ENCODE measurements around the gene ABCD1. TPM values are rescaled to one million over a fixed set of nuclear protein-coding genes. Genes with fewer than 3 reads are reported as not detected.

ABCD1 gene
- total and polyA plus RNA-seq, 8 donors, result 2.4 to 22.3 (median 5.0) TPM

- H3K27me3 ChIP-seq, result peaks cover 0 to 1% (median 0%) of the 10 kb centered on the region in 3 donors
- H3K9me3 ChIP-seq, result no peaks in the 10 kb centered on the region
- no peak overlapping the region for H3K4me3 ChIP-seq
- H3K36me3 ChIP-seq, result peaks cover 6 to 77% (median 63%) of the 10 kb centered on the region in 4 donors
- no peak for DNase-seq
- peaks cover 0 to 20% (median 8%) of the 10 kb centered on the region in 4 donors for H3K4me1 ChIP-seq
- H3K27ac ChIP-seq, result no peak overlapping the region
- no peak for TF ChIP-seq POLR2A (IDR thresholded peaks at IDR 0.05)
- TF ChIP-seq EP300 (IDR thresholded peaks at IDR 0.05), result no peak
- TF ChIP-seq POLR2AphosphoS5 (IDR thresholded peaks at IDR 0.05), result no peak
- TF ChIP-seq CTCF (IDR thresholded peaks at IDR 0.05), result no peak
- intact Hi-C loops (cut with DNase I; ENCODE audit: low total_unique reads), result no loop called here
- WGBS, 5 donors, result 60 to 90% (median 87%) methylated on average over 2 to 15 of the region's 15 CpGs
These were observed 62.0 kb downstream of the ABCD1 start for GRCh38 chrX:153786669-153787068.

GRCh38 chrX:153789654-153790053 is 65.0 kb downstream of the ABCD1 start:
- TF ChIP-seq POLR2AphosphoS5 (IDR thresholded peaks at IDR 0.05) (no peak), EP300 (IDR thresholded peaks at IDR 0.05) (no peak), CTCF (IDR thresholded peaks at IDR 0.05) (no peak)
- Histone ChIP-seq H3K9me3 (peaks cover 0 to 8% (median 3%) of the 10 kb centered on the region in 4 donors), H3K4me1 (peaks cover 7 to 29% (median 20%) of the 10 kb centered on the region in 4 donors), H3K4me3 (no peak overlapping the region), H3K36me3 (peaks cover 6 to 64% (median 58%) of the 10 kb centered on the region in 4 donors), H3K27ac (no peak overlapping the region), H3K27me3 (no peaks in the 10 kb centered on the region)
- intact Hi-C loops (cut with DNase I; ENCODE audit: low total_unique reads), result no loop called here
- 90 to 96% (median 94%) methylated on average over 8 to 12 of the region's 12 CpGs for WGBS, 5 donors
- DNase-seq, result no peak

DNA sequence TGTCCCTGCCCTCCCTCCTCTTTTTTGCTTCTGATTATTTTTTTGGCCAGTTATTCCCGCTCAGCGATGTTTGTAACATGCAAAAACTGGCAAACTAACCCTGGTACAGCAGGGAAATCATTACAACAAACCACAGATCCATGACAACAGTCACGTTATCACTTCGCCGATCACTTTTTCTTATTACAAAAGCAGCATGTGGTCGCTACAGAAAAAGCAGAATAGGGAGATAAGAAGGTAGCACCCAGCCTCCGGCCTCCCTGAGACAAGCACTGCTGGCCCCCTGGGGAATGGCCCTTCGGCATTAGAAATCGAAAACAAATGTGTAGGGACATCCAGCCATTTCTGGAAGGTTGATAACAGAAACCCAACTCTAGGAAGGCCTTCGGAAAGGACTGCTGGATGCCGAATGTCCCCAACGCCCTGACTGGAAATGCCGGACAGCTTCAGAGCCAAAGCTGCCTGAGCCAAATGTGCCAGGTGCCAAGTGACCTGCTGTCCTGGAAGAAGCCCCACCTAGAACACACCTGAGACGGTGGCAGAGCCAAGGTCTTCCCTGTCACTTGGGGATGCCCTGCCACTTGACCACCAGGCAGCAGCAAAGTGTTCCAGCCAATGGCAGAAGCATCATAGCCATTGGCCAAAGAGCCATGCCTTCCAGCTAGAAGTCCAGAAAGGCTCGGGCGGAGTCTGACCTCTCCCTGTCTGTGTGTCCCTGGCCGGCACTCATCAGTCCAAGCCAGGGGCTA is 66.6 kb downstream of the ABCD1 start:
- intact Hi-C loops (cut with DNase I; ENCODE audit: low total_unique reads), result no loop called here
- H3K4me3 ChIP-seq, result no peak overlapping the region
- TF ChIP-seq EP300 (IDR thresholded peaks at IDR 0.05) (no peak), POLR2A (IDR thresholded peaks at IDR 0.05) (no peak)
- no peak for DNase-seq
- peaks cover 18 to 42% (median 31%) of the 10 kb centered on the region in 4 donors for H3K4me1 ChIP-seq
- H3K36me3 ChIP-seq, result peaks cover 6 to 47% (median 43%) of the 10 kb centered on the region in 4 donors
- no peaks in the 10 kb centered on the region for H3K27me3 ChIP-seq
- H3K27ac ChIP-seq, result no peak overlapping the region
- H3K9me3 ChIP-seq, result peaks cover 0 to 24% (median 11%) of the 10 kb centered on the region in 4 donors
- WGBS, 5 donors, result 71 to 83% (median 79%) methylated on average over 13 to 17 of the region's 17 CpGs

- intact Hi-C loops (cut with DNase I; ENCODE audit: low total_unique reads), result no loop called here
- peak overlapping the region in 1 of 5 donors; percentile 92 for H3K27ac ChIP-seq
- H3K27me3 ChIP-seq, result no peaks in the 10 kb centered on the region
- peaks cover 9 to 47% (median 40%) of the 10 kb centered on the region in 4 donors for H3K36me3 ChIP-seq
- H3K9me3 ChIP-seq, result peaks cover 0 to 35% (median 16%) of the 10 kb centered on the region in 4 donors
- H3K4me3 ChIP-seq, result peak overlapping the region in 1 of 4 donors; percentile 75
- 77 to 90% (median 81%) methylated on average over 3 to 6 of the region's 6 CpGs for WGBS, 5 donors
- TF ChIP-seq EP300 (IDR thresholded peaks at IDR 0.05) (no peak), POLR2A (IDR thresholded peaks at IDR 0.05) (no peak), CTCF (IDR thresholded peaks at IDR 0.05) (no peak), POLR2AphosphoS5 (IDR thresholded peaks at IDR 0.05) (no peak)
- peaks cover 18 to 50% (median 36%) of the 10 kb centered on the region in 4 donors for H3K4me1 ChIP-seq
- no peak for DNase-seq
These were observed 67.7 kb downstream of the ABCD1 start for GRCh38 chrX:153792368-153792767.

DNA sequence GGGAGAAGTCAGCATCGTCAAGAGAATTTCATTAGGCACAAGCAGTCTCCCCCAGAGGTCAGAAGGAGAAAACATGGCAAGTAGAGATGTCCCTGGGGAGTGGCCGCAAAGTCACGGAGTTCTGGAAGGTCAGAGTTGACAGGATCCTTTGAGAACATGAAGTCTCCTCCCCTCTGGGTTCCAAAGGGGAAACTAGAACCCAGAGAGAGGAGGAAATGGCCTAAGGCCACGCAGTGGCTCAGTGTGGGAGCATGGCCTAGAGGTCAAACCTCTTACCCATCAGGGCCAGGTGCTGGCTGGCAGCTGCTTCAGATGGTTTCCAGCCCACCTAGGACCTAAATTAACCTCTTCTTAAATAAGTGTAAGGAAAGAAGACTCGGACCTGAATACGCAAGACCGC is 68.6 kb downstream of the ABCD1 start:
- Histone ChIP-seq H3K27me3 (no peaks in the 10 kb centered on the region), H3K27ac (peak overlapping the region; percentile 92 to 96 (median 94)), H3K9me3 (peaks cover 0 to 44% (median 19%) of the 10 kb centered on the region in 4 donors), H3K4me3 (peak overlapping the region; percentile 62 to 75 (median 72)), H3K4me1 (peaks cover 18 to 50% (median 36%) of the 10 kb centered on the region in 4 donors), H3K36me3 (peaks cover 10 to 47% (median 40%) of the 10 kb centered on the region in 4 donors)
- TF ChIP-seq POLR2AphosphoS5 (IDR thresholded peaks at IDR 0.05), result no peak
- TF ChIP-seq POLR2A (IDR thresholded peaks at IDR 0.05), result no peak
- TF ChIP-seq EP300 (IDR thresholded peaks at IDR 0.05), result no peak
- TF ChIP-seq CTCF (IDR thresholded peaks at IDR 0.05), result no peak
- 8 to 51% (median 10%) methylated on average over 7 of the region's 7 CpGs for WGBS, 5 donors
- no peak for DNase-seq
- intact Hi-C loops (cut with DNase I; ENCODE audit: low total_unique reads), result no loop called here
